Endothelial cell of umbilical vein (primary cell): ENCODE data around the gene PLCD3. TPM values are rescaled to one million over a fixed set of nuclear protein-coding genes. Genes with fewer than 3 reads are reported as not detected.

Source experiments
- BruUV-seq: library from RNA; stranded (reverse); fragments of 400-500 nt; replicated peaks from 2 replicates; lab custom pipeline; 2021; lab: Mats Ljungman, UMichigan
- CTCF ChIA-PET: fragments of 300-600, 350-600 bp; sonication (Branson Sonifier 250); formaldehyde crosslinking; loops from one replicate; lab custom pipeline; 2021; ENCODE audit warnings: antibody characterized with exemption, inconsistent platforms; lab: Charles Lee
- POLR2A ChIA-PET: fragments of 300-600, 350-600 bp; sonication (Branson Sonifier 250); formaldehyde crosslinking; loops from one replicate; lab custom pipeline; 2021; ENCODE audit warnings: antibody characterized with exemption, inconsistent platforms; lab: Charles Lee
- DNase-seq: peaks from one replicate; pipeline ENCODE4 v3.0.0-alpha.2; 2011; ENCODE audit warnings: low read depth, low spot score
- FAIRE-seq: peaks from 2 replicates; lab custom pipeline; 2011; peaks lifted over from hg19 to GRCh38; lab: Jason Lieb, UNC
- H2AFZ ChIP-seq: 2 replicates; pipeline ENCODE4 v1.6.0; 2012; ENCODE audit warnings: low read depth, low read length, control low read depth, inconsistent platforms
- H3K27ac ChIP-seq: 2 replicates; pipeline ENCODE4 v1.5.1; 2011; ENCODE audit warnings: low read depth, mild to moderate bottlenecking, control low read depth, low read length, moderate library complexity; ENCODE audit not compliant: insufficient read depth
- H3K27me3 ChIP-seq, 2 experiments: 2 replicates each; pipeline versions ENCODE4 v1.6.0 to v1.6.1; 2011; ENCODE audit warnings: low read length in 2 of 2, mixed read lengths in 1 of 2; ENCODE audit not compliant: control insufficient read depth in 2 of 2, insufficient read depth in 2 of 2
- H3K36me3 ChIP-seq, 2 experiments: 2 replicates in 1 of 2; 3 replicates in 1 of 2; pipeline ENCODE4 v1.5.1; 2011; ENCODE audit warnings: low read length in 2 of 2, mild to moderate bottlenecking in 1 of 2, moderate library complexity in 1 of 2; ENCODE audit not compliant: control insufficient read depth in 2 of 2, insufficient read depth in 2 of 2; ENCODE audit errors: extremely low read depth in 1 of 2
- H3K4me1 ChIP-seq: 3 replicates; pipeline ENCODE4 v1.5.1; 2011; ENCODE audit warnings: mild to moderate bottlenecking, low read length; ENCODE audit not compliant: control insufficient read depth, insufficient read depth; ENCODE audit errors: extremely low read depth
- H3K4me2 ChIP-seq: 2 replicates; pipeline ENCODE4 v1.6.1; 2011; ENCODE audit warnings: low read length, control low read depth, mixed read lengths; ENCODE audit not compliant: insufficient read depth
- H3K4me3 ChIP-seq, 3 experiments: fragments of 200-600 bp in 1 of 3; sonication (generic), shearing (Covaris generic) in 1 of 3; replicated peaks in 1 of 3; 2 replicates each; pipeline ENCODE4 v1.5.1; 2011 to 2016; ENCODE audit warnings: control low read depth in 3 of 3, low read length in 3 of 3, mild to moderate bottlenecking in 2 of 3, inconsistent platforms in 1 of 3, low read depth in 1 of 3, moderate library complexity in 1 of 3; ENCODE audit not compliant: insufficient read depth in 1 of 3
- H3K79me2 ChIP-seq: 2 replicates; pipeline ENCODE4 v1.6.0; 2012; ENCODE audit warnings: low read length, inconsistent platforms; ENCODE audit not compliant: control insufficient read depth, insufficient read depth
- H3K9ac ChIP-seq: replicated peaks from 2 replicates; pipeline ENCODE3; 2011; ENCODE audit warnings: low read length, control low read depth; ENCODE audit not compliant: insufficient read depth; ENCODE audit errors: extremely low read depth
- H3K9me1 ChIP-seq: replicated peaks from 3 replicates; pipeline ENCODE4 v1.6.0; 2011; ENCODE audit warnings: mild to moderate bottlenecking, low read length; ENCODE audit not compliant: control insufficient read depth, insufficient read depth; ENCODE audit errors: extremely low read depth
- H3K9me3 ChIP-seq: replicated peaks from 2 replicates; pipeline ENCODE4 v1.5.1; 2012; ENCODE audit warnings: low read length, inconsistent platforms; ENCODE audit not compliant: control insufficient read depth, insufficient read depth
- H4K20me1 ChIP-seq: replicated peaks from 2 replicates; pipeline ENCODE3; 2011; ENCODE audit warnings: mild to moderate bottlenecking, low read length; ENCODE audit not compliant: control insufficient read depth, insufficient read depth; ENCODE audit errors: extremely low read depth
- CTCF ChIP-seq, 2 donors: IDR thresholded peaks; 1 replicate in 1 of 2; 2 replicates in 1 of 2; pipeline ENCODE4 v1.5.1; 2011; ENCODE audit warnings: low read length in 2 of 2, mild to moderate bottlenecking in 2 of 2, moderate library complexity in 2 of 2, control low read depth in 1 of 2, inconsistent platforms in 1 of 2, low read depth in 1 of 2; ENCODE audit not compliant: insufficient read depth in 1 of 2; ENCODE audit errors: extremely low read depth in 1 of 2
- EZH2 ChIP-seq: IDR thresholded peaks from 2 replicates; pipeline ENCODE4 v1.6.1; 2012; ENCODE audit warnings: borderline replicate concordance, low read depth, mild to moderate bottlenecking, moderate library complexity, low read length, inconsistent platforms; ENCODE audit not compliant: severe bottlenecking
- FOS ChIP-seq: IDR thresholded peaks from 2 replicates; pipeline ENCODE4 v1.6.1; 2011; ENCODE audit warnings: mild to moderate bottlenecking, low read length, moderate library complexity, borderline replicate concordance; ENCODE audit not compliant: insufficient read depth
- GATA2 ChIP-seq: IDR thresholded peaks from 2 replicates; pipeline ENCODE4 v1.7.0; 2011; ENCODE audit warnings: low read depth, mild to moderate bottlenecking, moderate library complexity, mixed read lengths, low read length; ENCODE audit not compliant: insufficient read length, insufficient read depth
- JUN ChIP-seq: IDR thresholded peaks from 2 replicates; pipeline ENCODE4 v1.6.1; 2011; ENCODE audit warnings: borderline replicate concordance, low read depth; ENCODE audit not compliant: insufficient read length, insufficient read depth
- MAX ChIP-seq: IDR thresholded peaks from 2 replicates; pipeline ENCODE4 v1.6.1; 2011; ENCODE audit not compliant: insufficient read depth, insufficient read length
- MYC ChIP-seq: IDR thresholded peaks from one replicate; pipeline ENCODE4 v1.6.1; 2011; ENCODE audit warnings: mild to moderate bottlenecking, low read depth, low read length
- POLR2A ChIP-seq: IDR thresholded peaks from 2 replicates; pipeline ENCODE4 v1.6.1; 2012; ENCODE audit warnings: low read depth, mild to moderate bottlenecking, control low read depth, low read length
- POLR2AphosphoS5 ChIP-seq: IDR thresholded peaks from 2 replicates; pipeline ENCODE4 v1.6.1; 2012; ENCODE audit warnings: low read depth, mild to moderate bottlenecking, control low read depth, low read length, moderate library complexity; ENCODE audit not compliant: insufficient read depth
- dilution Hi-C: fragments of 300-500 bp; cut with MboI; formaldehyde crosslinking; loops from one replicate; pipeline ENCODE4 v1.15.0; 2019; ENCODE audit warnings: low sequenced_read_pairs; ENCODE audit not compliant: extremely low pct_ligation_motif_present
- intact Hi-C: fragments of 100-400 bp; cut with micrococcal nuclease; formaldehyde crosslinking; loops from one replicate; pipeline ENCODE4 v1.10.0; 2022
- polyA plus RNA-seq, 4 experiments: library from polyadenylated mRNA; depleted of rRNA in 3 of 4; stranded (reverse) in 3 of 4; unstranded in 1 of 4; fragments of >200 nt; gene quantifications; 2 replicates each; pipeline versions ENCODE4 v1.2.1 to v1.2.3, GENCODE V29; 2011 to 2012; ENCODE audit warnings: missing spikeins in 1 of 4
- total RNA-seq: library from RNA; stranded (reverse); gene quantifications from 2 replicates; pipeline ENCODE4 v1.2.3, GENCODE V29; 2021

The PLCD3 gene
- total and polyA plus RNA-seq, 2 donors (not counting 3 experiments of a cell fraction or from before 2014, with no cell fraction given): 30.4 to 43.1 TPM

- FAIRE-seq: peak; percentile 8
- H4K20me1 ChIP-seq: no peaks in the 10 kb centered on the region
- POLR2A ChIA-PET: no interaction called here
- H3K9me1 ChIP-seq: no peaks in the 10 kb centered on the region
- H3K9ac ChIP-seq: no peak overlapping the region
- no peak overlapping the region for H2AFZ ChIP-seq
- DNase-seq: peak; percentile 11
- H3K27me3 ChIP-seq: no peaks in the 10 kb centered on the region
- peak overlapping the region; percentile 92 for H3K27ac ChIP-seq
- intact Hi-C loops (loop anchor here (5.0 kb wide), 1 partner anchor 40 kb away; the partner anchor contains the start of gene DCAKD), dilution Hi-C loops (no loop called here)
- CTCF ChIA-PET: interaction anchor here (2.5 kb wide), 1 partner anchor 172 kb away, joined by 8 read pairs; no protein-coding TSS in a partner anchor
- peaks cover 21 to 29% of the 10 kb centered on the region in 2 experiments for H3K36me3 ChIP-seq
- peak; percentile 29 for TF ChIP-seq FOS
- no peak for TF ChIP-seq GATA2
- no peaks in the 10 kb centered on the region for H3K79me2 ChIP-seq
- H3K4me2 ChIP-seq: no peak overlapping the region
- BruUV-seq: no TSS peak
- peaks cover 23% of the 10 kb centered on the region for H3K4me1 ChIP-seq
- H3K9me3 ChIP-seq: no peaks in the 10 kb centered on the region
- no peak overlapping the region for H3K4me3 ChIP-seq
These were observed 40.4 kb downstream of the PLCD3 start for GRCh38 chr17:45091778-45092425.

- no peak overlapping the region for H3K4me3 ChIP-seq
- TF ChIP-seq FOS: no peak
- TF ChIP-seq MYC: no peak
- no peak for TF ChIP-seq JUN
- TF ChIP-seq CTCF (IDR thresholded peaks at IDR 0.05; ENCODE audit: extremely low read depth in 1 of 2, insufficient read depth in 1 of 2, low read depth in 1 of 2, low read length in 2 of 2): no peak
- no peak for TF ChIP-seq MAX
- TF ChIP-seq GATA2: no peak
- TF ChIP-seq POLR2AphosphoS5: no peak
- TF ChIP-seq POLR2A: no peak
- no peak for TF ChIP-seq EZH2
- no peak overlapping the region for H3K9ac ChIP-seq
- H3K4me1 ChIP-seq: peaks cover 23% of the 10 kb centered on the region
- DNase-seq (no peak), FAIRE-seq (no peak)
- dilution Hi-C loops (no loop called here), intact Hi-C loops (loop anchor here (5.0 kb wide), 1 partner anchor 38 kb away; the partner anchor contains the start of gene DCAKD)
- POLR2A ChIA-PET: no interaction called here
- CTCF ChIA-PET: interaction anchor here (2.4 kb wide), 1 partner anchor 12 kb away, joined by 5 read pairs; no protein-coding TSS in a partner anchor
- no peaks in the 10 kb centered on the region for H4K20me1 ChIP-seq
- H3K4me2 ChIP-seq: no peak overlapping the region
- no peaks in the 10 kb centered on the region for H3K9me3 ChIP-seq
- no peaks in the 10 kb centered on the region for H3K9me1 ChIP-seq
- BruUV-seq: no TSS peak
- no peaks in the 10 kb centered on the region for H3K79me2 ChIP-seq
- peaks cover 19 to 29% of the 10 kb centered on the region in 2 experiments for H3K36me3 ChIP-seq
- no peak overlapping the region for H2AFZ ChIP-seq
- no peak overlapping the region for H3K27ac ChIP-seq
- no peaks in the 10 kb centered on the region for H3K27me3 ChIP-seq
These were observed 41.6 kb downstream of the PLCD3 start for GRCh38 chr17:45090711-45091110.
